Stimulated activated CD8-positive, alpha-beta memory T cell treated with anti-CD3 and anti-CD28 coated beads, Interleukin-7, amount 100 ng/mL, for 24 hours (primary cell): ENCODE data around the gene ANKH.
A peak's percentile ranks its signal among the peaks of the same experiment; 100 is the strongest.
"Not testable (repeated sequence)": the region's sequence is repeated elsewhere in the genome, so short reads cannot be mapped to it uniquely, and the experiment has no call there.

Experiments
- DNase-seq: peaks from one replicate; pipeline ENCODE4 v3.0.0-alpha.2; 2020; ENCODE audit warnings: low read depth

The ANKH gene

DNA sequence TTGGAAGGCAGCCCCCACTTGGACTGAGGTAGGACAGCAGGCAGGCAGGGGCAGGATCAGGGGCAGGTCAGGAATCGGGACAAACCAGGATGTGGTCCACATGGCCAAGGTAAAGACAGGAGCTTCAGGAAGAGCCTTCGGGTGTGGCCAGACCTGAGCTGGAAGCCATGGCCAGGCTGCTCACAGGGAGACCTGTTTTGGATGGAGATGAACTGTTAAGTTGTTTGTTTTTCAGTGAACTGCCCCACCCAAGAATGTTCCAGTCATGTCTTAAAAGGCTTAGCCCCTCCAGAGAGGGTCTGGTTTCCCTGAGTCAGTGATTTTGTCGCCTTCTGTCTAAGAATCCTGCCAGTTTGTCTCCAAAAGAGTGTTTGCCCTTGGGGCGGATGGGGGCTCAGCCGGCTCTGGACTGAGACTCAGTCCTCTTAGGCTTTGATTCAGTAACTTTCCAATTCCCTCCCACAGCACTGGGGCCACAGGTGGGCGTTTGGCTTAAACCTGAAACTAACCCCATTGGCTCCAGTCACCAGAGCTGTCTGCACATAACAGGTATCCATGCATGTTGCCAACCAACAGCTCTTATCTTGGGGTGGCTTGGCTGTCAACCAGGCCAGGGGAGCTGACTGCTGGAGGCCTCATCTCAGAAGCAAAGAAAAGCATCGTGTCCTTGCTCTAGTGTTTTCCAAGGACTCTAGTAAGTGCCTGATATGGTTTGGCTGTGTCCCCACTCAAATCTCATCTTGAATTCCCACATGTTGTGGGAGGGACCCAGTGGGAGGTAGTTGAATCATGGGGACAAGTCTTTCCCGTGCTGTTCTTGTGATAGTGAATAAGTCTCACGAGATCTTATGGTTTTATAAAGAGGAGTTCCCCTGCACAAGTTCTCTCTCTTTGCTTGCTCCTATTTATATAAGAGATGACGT lies 11.3 kb upstream of the ANKH start:
- no peak for DNase-seq

DNA sequence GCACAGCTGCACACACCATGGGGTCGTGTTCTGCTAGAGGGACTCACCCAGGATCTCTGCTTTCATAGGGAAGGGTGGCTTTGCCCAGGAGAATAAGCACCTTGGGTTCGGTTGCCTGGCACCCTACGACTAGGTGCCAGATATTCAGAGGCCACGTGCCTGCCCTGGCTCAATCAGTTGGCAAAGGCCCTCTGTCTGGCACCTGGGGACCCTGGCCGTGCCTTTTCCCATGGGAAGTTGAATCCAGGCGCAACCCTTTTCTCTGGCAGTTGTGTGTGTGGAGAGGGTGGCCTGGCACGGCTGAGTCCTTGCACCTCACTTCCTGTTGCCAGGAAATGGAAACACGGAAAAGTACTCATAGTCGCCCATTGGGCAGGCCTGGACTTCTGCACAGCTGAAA lies 10.2 kb upstream of the ANKH start:
- DNase-seq = no peak

DNA sequence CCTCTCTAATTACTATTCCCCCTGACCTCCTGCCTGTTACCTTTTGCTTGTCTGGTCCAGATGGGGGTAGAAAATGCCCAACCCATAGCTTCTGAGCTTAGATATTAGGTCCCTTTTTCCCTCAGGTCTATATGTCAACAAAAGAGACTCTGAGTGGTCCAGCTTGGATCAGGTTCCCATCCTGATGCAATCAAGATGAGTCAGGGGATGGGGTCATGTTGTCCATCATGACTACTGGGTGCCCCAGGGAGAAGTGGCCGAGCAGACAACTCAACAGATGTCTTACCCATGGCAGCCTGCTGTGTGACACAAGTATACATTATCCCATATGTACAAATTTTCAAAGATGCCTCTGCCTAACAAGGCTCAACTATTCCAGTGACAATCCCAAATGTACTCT lies 9.1 kb upstream of the ANKH start:
- no peak for DNase-seq

DNA sequence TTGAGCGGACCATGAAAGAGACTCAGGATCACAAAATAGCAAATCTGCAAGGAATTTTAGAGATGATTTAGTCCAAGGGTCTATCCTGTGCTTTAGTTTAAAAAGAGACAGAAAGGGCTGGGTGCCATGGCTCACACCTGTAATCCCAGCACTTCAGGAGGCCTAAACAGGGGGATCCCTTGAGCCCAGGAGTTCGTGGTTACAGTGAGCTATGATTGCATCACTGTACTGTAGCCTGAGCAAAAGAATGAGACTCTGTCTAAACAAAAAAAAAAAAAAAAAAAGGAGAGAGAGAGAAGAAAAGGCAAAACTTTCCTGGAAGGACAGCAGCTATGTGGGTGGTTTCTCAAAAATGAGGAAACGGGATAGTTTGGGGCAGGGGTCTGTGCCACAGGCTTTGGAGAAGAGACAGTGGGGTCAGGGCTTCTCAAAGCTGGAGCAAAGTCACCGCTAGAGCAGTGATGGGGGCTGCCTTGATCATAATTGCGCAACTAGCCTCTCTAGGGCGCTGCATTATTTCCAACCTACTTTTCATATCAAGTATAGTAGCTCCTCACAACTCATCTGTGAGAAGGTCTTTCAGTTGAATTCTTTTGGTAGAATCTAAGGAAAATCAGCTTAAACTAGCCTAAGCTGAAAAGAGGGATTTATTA lies 8.5 kb upstream of the ANKH start:
- no peak for DNase-seq

DNA sequence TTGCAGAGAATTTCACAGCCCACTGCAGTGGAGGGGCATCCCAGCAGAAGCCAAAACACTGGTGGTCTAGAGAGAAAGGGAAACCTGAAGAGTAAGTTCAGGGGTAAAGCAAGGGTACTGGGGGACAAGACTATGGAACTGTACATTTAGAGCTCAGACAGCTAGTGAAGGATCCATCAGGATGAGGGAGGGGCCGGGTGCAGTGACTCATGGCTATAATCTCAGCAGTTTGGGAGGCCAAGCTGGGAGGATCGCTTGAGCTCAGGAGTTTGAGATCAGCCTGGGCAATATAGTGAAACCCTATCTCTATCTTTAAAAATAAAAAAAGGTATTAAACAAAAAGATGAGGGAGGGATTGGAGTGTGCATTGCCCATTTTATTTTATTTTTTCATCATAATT lies 7.8 kb upstream of the ANKH start:
- DNase-seq = no peak

DNA sequence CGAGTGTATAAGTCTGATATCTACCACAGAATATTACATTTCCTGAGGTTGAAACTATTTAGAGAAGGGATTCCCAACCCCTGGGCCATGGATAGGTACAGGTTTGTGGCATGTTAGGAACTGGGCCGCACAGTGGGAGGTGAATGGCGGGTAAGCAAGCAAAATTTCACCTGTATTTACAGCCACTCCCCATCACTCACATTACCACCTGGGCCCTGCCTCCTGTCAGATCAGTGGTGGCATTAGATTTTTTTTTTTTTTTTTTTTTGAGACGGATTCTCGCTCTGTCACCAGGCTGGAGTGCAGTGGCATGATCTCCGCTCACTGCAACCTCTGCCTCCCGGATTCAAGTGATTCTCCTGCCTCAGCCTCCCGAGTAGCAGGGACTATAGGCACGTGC lies 6.6 kb upstream of the ANKH start:
- not testable (repeated sequence) for DNase-seq

DNA sequence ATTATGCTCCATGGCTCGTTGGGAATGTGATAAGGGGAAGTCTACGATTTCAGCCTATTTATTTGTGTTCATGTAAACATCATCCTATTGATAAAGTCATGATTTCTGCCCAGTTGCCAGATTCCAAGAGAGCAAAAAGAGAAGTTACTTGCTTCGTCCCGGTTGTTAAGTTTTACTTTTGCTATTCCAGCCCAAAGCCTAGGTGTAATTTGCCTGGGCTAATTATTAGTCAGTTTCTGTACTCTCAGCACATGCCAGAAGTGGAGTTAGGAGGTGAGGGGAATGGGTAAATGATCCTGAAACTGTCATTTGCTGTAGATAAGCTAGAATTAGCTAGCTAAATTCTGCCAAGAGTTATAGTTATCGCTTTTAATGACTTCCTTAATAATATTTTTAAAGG lies 4.5 kb upstream of the ANKH start:
- no peak for DNase-seq

DNA sequence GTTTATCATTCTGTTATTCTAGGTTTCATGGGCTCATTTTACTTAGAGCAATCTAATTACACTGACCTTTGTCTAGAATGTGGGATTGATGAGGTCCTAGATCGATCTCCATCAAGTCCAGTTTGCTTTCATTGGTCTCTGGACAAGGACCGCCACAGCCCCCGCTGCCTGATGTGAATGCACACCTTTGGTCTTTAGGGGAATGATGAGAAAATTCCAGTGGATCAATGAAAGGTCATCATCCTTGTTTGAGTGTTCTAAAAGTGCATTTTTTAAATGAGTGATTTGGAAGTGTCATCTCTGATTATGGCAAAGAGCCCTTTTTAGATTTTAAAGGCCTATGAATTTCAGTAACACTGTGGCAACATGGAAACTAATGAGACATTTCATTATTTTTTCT lies 2.2 kb upstream of the ANKH start:
- no peak for DNase-seq

DNA sequence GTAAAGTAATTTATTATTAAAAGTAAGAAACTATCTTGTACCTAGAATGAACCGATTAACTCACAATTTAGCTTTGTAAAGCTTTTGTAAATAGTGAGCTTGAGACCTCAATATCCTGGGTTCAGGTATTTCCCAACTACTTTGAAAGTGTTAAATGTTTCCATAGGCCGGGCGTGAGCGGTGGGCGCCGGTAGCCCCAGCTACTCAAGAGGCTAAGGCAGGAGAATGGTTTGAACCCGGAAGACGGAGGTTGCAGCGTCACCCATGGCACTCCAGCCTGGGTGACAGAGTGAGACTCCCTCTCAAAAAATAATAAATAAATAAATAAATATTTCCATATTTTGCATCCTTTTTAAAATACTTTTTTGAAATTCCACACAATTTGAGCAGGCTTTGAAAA lies 1.5 kb upstream of the ANKH start:
- no peak for DNase-seq

DNA sequence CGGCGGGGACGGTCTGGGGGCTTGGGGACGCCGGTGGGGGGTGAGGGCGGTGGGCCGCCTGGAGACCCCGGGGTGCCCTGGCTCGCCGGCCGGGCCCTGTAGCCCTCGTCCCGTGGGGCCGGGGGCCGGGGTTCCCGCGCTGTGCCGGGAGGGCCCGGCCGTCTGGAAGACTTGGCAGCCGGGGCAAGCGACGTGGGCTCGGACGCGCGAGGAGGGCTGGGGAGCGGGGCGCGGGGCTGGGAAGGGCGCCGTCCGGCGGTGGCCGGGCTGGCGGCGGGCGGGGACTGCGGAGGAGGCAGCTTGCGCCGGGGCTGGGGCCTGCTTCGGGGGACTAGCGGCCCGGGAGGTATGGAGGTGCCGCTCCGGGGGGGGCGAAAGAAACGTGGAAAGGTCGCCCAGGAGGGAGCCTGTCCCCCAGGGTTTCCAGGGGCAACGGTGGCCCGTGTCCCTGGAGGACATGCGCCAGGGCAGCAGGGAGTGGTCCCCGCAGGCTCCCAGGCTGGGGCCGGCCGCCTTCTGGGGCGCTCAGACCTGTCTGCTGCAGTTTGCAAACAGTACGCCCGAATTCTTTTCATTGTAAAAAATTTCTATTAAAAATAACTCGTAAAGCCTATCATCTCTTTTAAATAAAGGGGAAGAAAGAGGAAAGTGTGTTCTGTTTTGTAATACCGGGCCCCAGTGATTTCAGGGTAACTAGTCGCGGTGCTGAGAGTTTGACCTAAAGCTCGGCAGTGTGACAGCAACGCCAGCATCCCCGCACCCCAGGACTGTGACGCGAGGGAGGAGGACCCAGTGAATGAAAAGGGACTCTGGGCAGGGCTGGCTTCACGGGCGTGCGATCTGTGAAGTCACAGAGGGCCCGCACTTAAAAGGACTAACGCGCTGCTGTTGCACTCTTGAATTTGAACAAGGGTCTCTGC lies 752 bp upstream of the ANKH start:
- DNase-seq = peak; percentile 40

DNA sequence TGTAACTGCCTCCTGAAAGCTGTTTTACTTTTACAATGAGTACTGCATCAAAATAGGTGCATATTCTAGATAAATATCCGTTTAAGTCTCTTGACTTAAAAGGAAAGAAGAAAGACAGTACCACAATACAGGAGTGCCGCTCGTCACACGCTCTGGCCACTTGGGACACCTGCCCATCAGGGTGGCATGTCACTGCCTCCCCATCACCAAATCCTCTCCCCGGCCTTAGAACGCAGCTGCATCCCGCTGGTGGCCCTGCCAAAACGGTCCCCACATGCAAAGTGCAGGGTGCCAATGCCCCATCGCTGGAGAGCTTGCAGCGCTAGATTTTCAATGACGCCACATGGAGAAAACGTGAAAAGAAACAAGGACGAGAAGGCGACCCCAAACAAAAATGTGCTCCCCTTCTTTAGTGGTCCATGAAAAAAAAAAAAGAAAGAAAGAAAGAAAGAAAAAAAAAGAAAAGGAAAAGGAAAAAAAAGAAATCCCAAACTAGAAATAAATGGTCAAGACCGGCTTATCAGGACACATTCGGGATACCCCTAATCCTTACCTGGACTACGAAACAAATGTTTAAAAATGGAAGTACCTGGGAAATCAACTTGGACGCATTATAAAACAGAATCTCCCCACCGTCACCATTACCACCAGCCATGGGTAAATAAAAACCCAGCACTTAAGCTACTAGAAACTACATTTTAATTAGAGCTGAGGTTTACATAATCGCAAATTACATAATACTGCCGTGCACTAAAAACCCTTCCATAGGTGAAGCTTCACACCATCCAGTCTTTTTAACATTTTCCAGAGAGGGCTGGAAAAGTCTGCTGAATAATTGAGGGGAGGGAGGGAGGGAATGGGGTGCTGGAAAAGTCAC lies 1.0 kb downstream of the ANKH start:
- DNase-seq = peak; percentile 27

DNA sequence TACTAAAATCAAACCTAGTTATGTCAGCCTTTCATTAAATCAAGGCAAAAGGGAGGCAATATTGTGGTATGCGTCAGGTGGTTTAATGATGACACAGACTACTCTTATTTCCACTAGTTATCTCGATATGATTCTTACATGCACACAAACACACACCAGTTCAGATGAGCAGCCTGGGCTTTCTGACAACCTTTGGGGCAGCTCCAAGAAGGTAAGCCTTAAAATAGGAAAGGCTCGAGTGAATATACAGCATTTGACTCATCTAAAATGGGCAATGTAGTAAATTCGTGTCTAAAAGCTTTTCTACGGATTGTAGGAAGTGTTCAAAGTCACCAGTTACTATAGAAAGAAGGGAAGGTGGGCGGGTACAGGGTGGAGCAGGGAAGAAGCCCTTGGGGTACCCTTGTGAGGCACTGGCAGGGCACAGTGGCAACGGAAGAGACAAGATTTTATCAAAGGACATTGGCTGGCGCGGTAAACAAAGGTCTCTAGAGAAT lies 1.9 kb downstream of the ANKH start:
- no peak for DNase-seq

DNA sequence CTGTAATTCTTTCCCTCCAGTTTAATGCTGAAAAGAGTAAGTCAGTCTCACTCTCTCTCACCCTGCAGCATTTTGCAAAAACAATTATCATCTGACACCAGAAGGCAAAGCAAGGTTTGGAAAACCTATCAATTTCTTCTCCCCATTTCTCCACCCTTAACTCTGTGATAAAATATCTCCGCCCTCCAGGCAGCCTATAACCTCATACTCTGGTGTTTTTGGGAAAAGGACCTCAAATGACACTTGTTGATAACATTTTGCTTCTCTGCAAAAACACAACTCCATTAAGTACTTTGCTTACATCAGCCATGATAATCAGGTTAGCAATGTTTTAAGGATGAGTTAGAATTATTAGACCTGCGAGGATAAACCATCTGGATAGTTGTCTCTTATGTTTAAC lies 2.3 kb downstream of the ANKH start:
- no peak for DNase-seq

DNA sequence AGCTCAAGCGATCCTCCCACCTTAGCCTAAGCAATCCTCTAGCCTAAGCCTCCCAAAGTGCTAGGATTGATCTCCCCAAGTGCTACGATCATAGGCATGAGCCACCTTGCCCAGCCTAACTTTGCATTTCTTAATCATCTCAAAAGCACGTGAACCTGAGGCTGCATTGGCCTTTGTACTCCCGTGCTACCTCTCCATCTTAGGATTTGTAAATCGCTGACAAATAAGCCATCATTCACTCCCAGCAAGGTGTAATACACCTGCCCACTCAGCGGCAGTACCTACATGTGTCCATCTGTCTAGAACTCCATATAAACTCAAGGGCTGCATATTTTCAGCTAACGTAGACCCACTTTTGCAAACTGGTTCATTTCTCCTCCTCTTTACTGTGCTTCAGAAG lies 2.8 kb downstream of the ANKH start:
- DNase-seq = no peak

DNA sequence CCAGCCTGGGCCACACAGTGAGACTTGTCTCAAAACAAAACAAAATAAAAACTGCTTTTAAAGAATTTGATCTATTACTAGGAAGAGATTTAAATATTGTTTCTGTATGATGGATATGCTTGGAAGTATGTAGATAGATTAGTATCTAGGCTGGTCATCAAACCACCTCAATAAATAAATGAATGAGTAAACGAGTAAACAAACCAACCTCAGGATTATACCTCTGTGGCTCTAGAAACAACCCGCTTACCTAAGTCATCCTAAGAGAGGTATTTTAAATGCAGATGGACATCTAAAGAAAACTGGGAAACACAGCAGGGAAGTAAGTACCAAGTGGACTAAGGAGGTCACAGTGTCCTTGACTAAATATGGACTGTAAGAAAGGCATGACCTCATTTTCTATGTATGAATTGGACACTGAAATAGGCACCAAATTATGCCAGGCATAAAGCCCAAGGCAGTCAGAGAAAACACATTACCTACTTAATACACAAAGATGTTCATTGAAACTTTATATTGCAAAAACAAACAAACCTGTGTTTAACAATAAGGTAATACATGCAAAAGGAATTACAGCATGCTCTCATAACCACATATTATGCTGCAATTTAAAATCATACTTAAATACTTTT lies 7.3 kb downstream of the ANKH start:
- DNase-seq = no peak

DNA sequence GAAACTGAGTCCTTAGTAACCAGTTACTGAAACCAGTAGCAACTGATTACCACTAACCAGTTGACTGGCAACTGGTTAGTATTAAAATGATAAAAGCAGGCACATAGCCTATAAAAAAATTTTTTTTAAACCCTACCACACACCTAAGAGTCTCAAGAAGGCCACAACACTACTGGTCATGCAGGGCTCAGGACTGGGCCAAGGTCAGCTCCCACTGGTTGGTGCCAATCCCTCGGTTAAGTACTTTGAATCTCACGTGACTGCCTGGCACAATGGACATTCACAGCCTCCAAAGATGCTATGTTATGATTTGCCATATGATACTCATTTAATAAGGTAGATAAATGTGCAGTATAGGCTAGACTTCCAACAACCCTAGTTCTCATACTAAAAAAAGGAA lies 8.5 kb downstream of the ANKH start:
- DNase-seq = no peak

DNA sequence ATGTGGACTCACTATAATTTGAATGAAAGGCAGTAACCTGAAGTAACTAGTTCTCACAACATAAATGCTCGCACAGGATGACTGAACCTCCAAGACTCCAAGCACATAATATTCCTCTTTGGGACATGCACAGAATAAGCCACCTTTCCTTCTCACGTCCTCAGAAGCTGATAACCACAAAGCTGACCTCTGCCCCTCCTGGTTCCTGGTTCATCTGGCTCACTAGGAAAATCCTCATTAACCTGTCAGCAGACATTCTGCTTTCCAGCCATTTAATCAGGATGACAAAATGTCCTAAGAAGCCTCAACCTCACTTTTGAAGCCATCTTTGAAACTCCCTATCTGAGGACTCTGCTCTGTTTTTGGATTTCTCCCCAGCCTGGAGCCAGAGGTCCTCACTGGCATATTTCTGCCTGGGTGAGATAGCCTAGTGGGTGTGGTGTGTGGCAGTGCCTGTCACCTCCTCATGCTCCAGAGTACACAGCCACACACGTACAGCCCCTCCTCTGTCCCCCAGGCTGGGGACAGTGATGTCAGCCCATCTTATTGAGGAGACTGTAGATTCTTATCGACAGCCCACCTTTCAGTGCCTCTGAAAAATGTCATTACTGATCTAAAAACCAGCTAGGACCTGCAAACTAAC lies 10.3 kb downstream of the ANKH start:
- DNase-seq = no peak

DNA sequence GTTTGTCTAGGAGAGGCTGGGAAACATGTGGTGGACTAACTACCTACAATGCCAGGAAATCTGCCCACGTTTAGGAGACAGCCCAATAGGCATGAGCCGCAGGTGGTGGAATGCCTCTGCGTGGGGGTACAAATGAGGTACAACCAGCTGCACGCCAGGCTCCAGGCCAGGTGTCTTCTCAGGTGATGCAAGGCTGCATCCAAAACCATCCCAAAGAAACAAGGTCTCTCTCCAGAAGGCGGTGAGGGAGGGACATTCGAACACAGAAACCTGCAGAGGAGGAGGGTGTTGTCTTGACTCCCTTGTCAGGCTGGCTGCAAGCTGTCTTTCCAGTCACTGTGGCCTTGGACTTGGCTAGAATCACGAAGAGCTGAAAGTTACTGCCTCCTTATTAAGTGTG lies 11.6 kb downstream of the ANKH start:
- no peak for DNase-seq

DNA sequence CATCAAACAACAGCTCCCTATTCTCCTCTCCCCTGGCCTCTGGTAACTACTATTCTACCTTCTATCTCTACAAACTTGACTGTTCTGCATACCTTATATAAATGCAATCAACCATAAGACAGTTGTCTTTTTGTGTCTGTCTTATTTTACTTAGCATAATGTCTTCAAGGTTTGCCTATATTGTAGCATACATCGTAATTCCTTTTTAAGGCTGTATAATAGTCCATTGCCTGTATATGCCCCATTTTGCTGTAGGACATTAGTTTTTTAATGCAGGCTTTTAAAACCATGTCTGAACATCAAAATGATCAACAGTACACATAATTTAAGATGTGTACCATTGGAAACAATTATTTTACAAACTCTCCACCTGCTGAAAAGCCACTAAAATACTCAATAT lies 12.4 kb downstream of the ANKH start:
- DNase-seq = no peak

DNA sequence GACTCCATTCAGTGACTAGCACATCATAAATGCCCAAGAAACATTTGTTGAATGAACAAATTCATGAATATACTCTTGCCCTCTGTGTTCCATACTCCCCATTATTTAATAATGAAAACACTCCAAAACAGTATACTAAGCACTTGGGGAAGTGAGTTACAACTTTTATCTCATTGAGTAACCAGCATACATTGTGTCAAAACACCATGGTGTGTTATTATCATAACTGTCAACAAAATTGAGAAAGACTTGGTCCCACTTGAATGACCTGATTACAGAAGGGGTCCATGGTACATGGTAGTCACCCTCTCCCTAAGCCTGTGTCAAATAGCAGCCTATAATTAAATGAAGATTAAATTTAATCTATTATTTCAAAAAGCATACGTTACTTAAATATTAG lies 16.2 kb downstream of the ANKH start:
- no peak for DNase-seq
